GM23248 (cell line): ENCODE results near the gene ZC3H18.

ENCODE experiments used
- EZH2 ChIP-seq: fragments of 200-600 bp; sonication (generic); IDR thresholded peaks from 2 replicates; pipeline ENCODE4 v1.6.1; 2018; ENCODE audit warnings: antibody characterized with exemption, mild to moderate bottlenecking; ENCODE audit not compliant: insufficient read depth, poor library complexity, severe bottlenecking
- EZH2phosphoT487 ChIP-seq: fragments of 200-600 bp; sonication (generic); IDR thresholded peaks from 2 replicates; pipeline ENCODE4 v1.6.1; 2018; ENCODE audit warnings: antibody characterized with exemption, moderate library complexity, mild to moderate bottlenecking, low read depth; ENCODE audit not compliant: insufficient read depth

DNA sequence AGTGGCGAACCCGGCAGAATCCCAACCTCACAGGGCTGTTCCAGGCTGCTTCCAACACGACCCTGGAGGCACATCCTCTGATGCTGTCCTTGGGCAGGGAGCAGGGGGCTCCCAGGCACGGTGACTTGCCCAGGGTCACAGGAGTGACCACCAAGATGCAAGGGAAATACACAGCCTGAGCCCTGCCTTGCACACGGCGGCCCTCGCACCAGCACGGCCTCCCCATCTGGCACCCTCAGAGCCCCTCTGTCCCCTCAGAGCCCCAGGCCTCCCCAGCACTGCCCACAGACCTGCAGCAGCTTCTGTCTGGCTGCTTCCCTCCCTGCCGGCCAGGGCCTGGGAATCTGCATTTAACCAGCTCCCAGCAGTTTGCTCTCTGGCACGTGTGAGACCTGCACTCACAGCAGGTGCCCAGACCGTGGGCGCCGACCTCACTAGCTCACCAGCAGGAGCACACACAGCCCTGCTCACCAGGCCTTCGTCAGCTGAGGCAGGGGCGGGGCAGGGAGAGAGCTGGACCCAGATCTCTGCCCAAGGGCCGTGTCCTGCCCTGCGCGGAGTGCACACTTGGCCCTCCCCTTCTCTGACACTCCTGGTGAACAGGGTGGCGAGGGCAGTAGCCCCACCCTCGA, 29.7 kb upstream of the ZC3H18 start:
- TF ChIP-seq EZH2 (no peak), EZH2phosphoT487 (no peak)
